ENCODE data around the gene MED27. TPM values are rescaled to one million over a fixed set of nuclear protein-coding genes. Genes with fewer than 3 reads are reported as not detected.

Gene MED27
- 73.5 TPM for polyA plus RNA-seq (2012; ENCODE audit: insufficient read depth, insufficient read length, low read depth)

GRCh38 chr9:132079391-132080091 lies at the start of gene MED27:
TSS of gene MED27 (minus strand) at chr9:132079867. CDS start at chr9:132079844, 23 bp downstream.
- Histone ChIP-seq H3K4me3 (ENCODE audit: low read depth, low read length) (peak within 1 kb of the TSS; percentile 91), H3K27me3 (no peaks in the 10 kb centered on the region), H3K9me3 (no peaks in the 10 kb centered on the region), H3K4me1 (no peaks in the 10 kb centered on the region), H3K36me3 (peaks cover 25% of the 10 kb centered on the region)
- no peak for TF ChIP-seq CTCF (IDR thresholded peaks at IDR 0.05; ENCODE audit: low read depth, low read length)
- DNase-seq = peak; percentile 91

GRCh38 chr9:132127888-132128534 lies 48.3 kb upstream of the MED27 start:
- H3K27me3 ChIP-seq = no peaks in the 10 kb centered on the region
- H3K9me3 ChIP-seq = no peaks in the 10 kb centered on the region
- no peak for DNase-seq
- TF ChIP-seq CTCF (IDR thresholded peaks at IDR 0.05; ENCODE audit: low read depth, low read length) = no peak
- no peaks in the 10 kb centered on the region for H3K36me3 ChIP-seq
- H3K4me1 ChIP-seq = no peaks in the 10 kb centered on the region
- no peak overlapping the region for H3K4me3 ChIP-seq (ENCODE audit: low read depth, low read length)

GRCh38 chr9:132126680-132127236 lies 47.1 kb upstream of the MED27 start:
- H3K9me3 ChIP-seq = no peaks in the 10 kb centered on the region
- H3K4me3 ChIP-seq (ENCODE audit: low read depth, low read length) = no peak overlapping the region
- TF ChIP-seq CTCF (IDR thresholded peaks at IDR 0.05; ENCODE audit: low read depth, low read length) = no peak
- DNase-seq = no peak
- H3K27me3 ChIP-seq = no peaks in the 10 kb centered on the region
- no peaks in the 10 kb centered on the region for H3K4me1 ChIP-seq
- no peaks in the 10 kb centered on the region for H3K36me3 ChIP-seq

- DNase-seq = no peak
- H3K4me1 ChIP-seq = no peaks in the 10 kb centered on the region
- H3K27me3 ChIP-seq = no peaks in the 10 kb centered on the region
- no peaks in the 10 kb centered on the region for H3K36me3 ChIP-seq
- H3K4me3 ChIP-seq (ENCODE audit: low read depth, low read length) = no peak overlapping the region
- TF ChIP-seq CTCF (IDR thresholded peaks at IDR 0.05; ENCODE audit: low read depth, low read length) = no peak
- H3K9me3 ChIP-seq = no peaks in the 10 kb centered on the region
These were observed 46.4 kb upstream of the MED27 start for GRCh38 chr9:132125944-132126679.

DNA sequence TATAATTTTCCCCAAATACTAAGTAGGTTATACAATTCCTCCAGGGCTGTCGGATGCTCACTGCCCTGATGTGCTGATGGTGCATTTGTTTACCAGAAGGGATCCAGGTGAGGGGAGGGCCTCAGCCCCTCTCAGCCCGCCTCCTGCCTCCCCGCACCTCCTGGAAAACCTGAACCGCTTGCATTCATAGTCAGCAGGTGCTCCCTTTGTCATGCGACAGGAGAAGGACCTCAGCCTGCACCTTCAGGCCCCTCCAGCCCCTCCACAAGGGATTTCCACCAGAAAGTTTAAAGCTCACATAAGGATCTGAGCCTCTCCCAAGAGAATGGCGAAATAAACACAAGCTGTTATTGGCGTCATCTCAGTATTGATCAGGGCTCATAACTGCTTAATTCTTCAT lies 45.7 kb upstream of the MED27 start:
- no peak for TF ChIP-seq CTCF (IDR thresholded peaks at IDR 0.05; ENCODE audit: low read depth, low read length)
- no peaks in the 10 kb centered on the region for H3K9me3 ChIP-seq
- no peak overlapping the region for H3K4me3 ChIP-seq (ENCODE audit: low read depth, low read length)
- H3K27me3 ChIP-seq = no peaks in the 10 kb centered on the region
- no peaks in the 10 kb centered on the region for H3K36me3 ChIP-seq
- H3K4me1 ChIP-seq = no peaks in the 10 kb centered on the region
- no peak for DNase-seq

All from BE2C (cell line).